Colonic mucosa (tissue), 4 donors: ENCODE measurements around the gene PRDM10. TPM values are rescaled to one million over a fixed set of nuclear protein-coding genes. Genes with fewer than 3 reads are reported as not detected.

Experiments
- DNase-seq: peaks from one replicate; pipeline ENCODE4 v3.0.0-alpha.2; 2020
- H3K27ac ChIP-seq: fragments of 200-600 bp; one replicate; pipeline ENCODE4 v1.8.0; 2021
- H3K27me3 ChIP-seq: fragments of 200-600 bp; one replicate; pipeline ENCODE4 v1.8.0; 2021
- H3K36me3 ChIP-seq: fragments of 200-600 bp; one replicate; pipeline ENCODE4 v1.8.0; 2021
- H3K4me1 ChIP-seq: fragments of 200-600 bp; one replicate; pipeline ENCODE4 v1.8.0; 2021; ENCODE audit warnings: mild to moderate bottlenecking
- H3K4me3 ChIP-seq: fragments of 200-600 bp; one replicate; pipeline ENCODE4 v1.8.0; 2021
- H3K9ac ChIP-seq, 2 donors: one replicate each; pipeline ENCODE4 v1.7.0; 2013; ENCODE audit warnings: control low read depth in 2 of 2, low read depth in 2 of 2, low read length in 2 of 2
- H3K9me3 ChIP-seq: fragments of 200-600 bp; one replicate; pipeline ENCODE4 v1.8.0; 2021
- intact Hi-C: fragments of 100-400 bp; cut with DNase I; formaldehyde crosslinking; loops from one replicate; pipeline ENCODE4 v1.14.1; 2022
- total RNA-seq, 2 donors: library from RNA; stranded (reverse); fragmentation: NEBNext Ultra II Directional in 1 of 2; extraction: Animal tissue kit (Norgen Biotek cat#: 25700) in 1 of 2; gene quantifications; one replicate each; pipeline ENCODE4 v1.2.1, GENCODE V29; 2021
- TF ChIP-seq, protein P1 (sequence below): fragments of 200-600 bp; IDR thresholded peaks from one replicate; pipeline ENCODE4 v1.8.0; 2022; ENCODE audit warnings: antibody characterized with exemption, mild to moderate bottlenecking
- donor health status: healthy.
- donor health status: DM: no; HTN: no; CAD: no.
- donor health status: DM: no; HTN: no; CAD: no.

The PRDM10 gene
- total RNA-seq, 2 donors from 2014 or later, result 11.0 to 18.3 TPM

- no peaks in the 10 kb centered on the region for H3K27me3 ChIP-seq
- no peaks in the 10 kb centered on the region for H3K36me3 ChIP-seq
- no peak overlapping the region for H3K4me3 ChIP-seq
- H3K27ac ChIP-seq, result no peak overlapping the region
- no peak overlapping the region for H3K9ac ChIP-seq
- intact Hi-C loops, result no loop called here
- DNase-seq, result peak; percentile 44
- TF ChIP-seq, protein P1, sequence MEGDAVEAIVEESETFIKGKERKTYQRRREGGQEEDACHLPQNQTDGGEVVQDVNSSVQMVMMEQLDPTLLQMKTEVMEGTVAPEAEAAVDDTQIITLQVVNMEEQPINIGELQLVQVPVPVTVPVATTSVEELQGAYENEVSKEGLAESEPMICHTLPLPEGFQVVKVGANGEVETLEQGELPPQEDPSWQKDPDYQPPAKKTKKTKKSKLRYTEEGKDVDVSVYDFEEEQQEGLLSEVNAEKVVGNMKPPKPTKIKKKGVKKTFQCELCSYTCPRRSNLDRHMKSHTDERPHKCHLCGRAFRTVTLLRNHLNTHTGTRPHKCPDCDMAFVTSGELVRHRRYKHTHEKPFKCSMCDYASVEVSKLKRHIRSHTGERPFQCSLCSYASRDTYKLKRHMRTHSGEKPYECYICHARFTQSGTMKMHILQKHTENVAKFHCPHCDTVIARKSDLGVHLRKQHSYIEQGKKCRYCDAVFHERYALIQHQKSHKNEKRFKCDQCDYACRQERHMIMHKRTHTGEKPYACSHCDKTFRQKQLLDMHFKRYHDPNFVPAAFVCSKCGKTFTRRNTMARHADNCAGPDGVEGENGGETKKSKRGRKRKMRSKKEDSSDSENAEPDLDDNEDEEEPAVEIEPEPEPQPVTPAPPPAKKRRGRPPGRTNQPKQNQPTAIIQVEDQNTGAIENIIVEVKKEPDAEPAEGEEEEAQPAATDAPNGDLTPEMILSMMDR, result no peak
- H3K4me1 ChIP-seq, result no peaks in the 10 kb centered on the region
- H3K9me3 ChIP-seq, result no peaks in the 10 kb centered on the region
Measured at GRCh38 chr11:130037058-130037457, 34.4 kb upstream of the PRDM10 start.

GRCh38 chr11:130034236-130034635 lies 31.6 kb upstream of the PRDM10 start:
- H3K9ac ChIP-seq, result no peak overlapping the region
- no peaks in the 10 kb centered on the region for H3K27me3 ChIP-seq
- TF ChIP-seq, protein P1, result no peak
- H3K4me3 ChIP-seq, result no peak overlapping the region
- DNase-seq, result no peak
- H3K4me1 ChIP-seq, result no peaks in the 10 kb centered on the region
- intact Hi-C loops, result no loop called here
- H3K9me3 ChIP-seq, result no peaks in the 10 kb centered on the region
- H3K36me3 ChIP-seq, result no peaks in the 10 kb centered on the region
- H3K27ac ChIP-seq, result no peak overlapping the region

DNA sequence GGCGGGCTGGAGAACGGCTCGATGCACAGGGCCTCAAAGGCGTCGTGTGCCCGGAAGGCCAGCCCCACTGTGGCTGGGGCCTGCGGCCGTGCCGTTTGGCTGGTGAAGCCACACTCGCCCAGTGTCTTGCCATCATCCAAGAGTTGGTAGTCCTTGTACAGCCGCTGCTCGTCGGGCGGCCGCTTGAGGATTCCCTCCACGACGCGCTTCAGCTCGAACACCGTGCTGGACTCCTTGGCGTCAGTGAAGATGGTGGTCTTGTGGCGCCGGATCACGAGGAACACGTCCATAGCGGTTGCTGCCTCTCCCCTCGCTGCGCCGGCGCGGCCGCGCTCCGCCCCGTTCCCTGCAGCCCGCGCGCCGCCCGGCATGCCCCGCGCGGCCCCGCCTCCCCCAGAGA lies 30.3 kb upstream of the PRDM10 start:
- no peak overlapping the region for H3K27ac ChIP-seq
- H3K9me3 ChIP-seq, result no peaks in the 10 kb centered on the region
- TF ChIP-seq, protein P1, result no peak
- intact Hi-C loops, result no loop called here
- DNase-seq, result no peak
- no peaks in the 10 kb centered on the region for H3K4me1 ChIP-seq
- no peaks in the 10 kb centered on the region for H3K27me3 ChIP-seq
- no peak overlapping the region for H3K9ac ChIP-seq
- no peak overlapping the region for H3K4me3 ChIP-seq
- no peaks in the 10 kb centered on the region for H3K36me3 ChIP-seq

DNA sequence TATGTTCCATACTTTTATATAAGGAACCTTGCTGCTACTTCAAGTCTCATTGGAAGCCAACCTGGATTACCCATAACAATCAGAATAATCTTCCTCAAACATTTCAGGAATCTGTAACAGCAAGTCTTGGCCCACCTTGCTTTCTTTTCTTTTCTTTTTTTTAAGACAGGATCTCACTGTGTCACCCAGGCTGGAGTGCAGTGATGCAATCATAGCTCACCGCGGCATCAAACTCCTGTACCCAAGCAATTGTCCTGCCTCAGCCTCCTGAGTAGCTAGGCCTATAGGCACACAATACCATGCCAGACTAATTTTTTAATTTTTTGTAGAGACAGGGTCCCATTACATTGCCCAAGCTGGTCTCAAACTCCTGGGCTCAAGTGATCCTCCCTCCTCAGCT lies 29.3 kb upstream of the PRDM10 start:
- Histone ChIP-seq H3K4me1 (no peaks in the 10 kb centered on the region), H3K27ac (no peak overlapping the region), H3K27me3 (no peaks in the 10 kb centered on the region), H3K9ac (no peak overlapping the region), H3K4me3 (no peak overlapping the region), H3K9me3 (no peaks in the 10 kb centered on the region), H3K36me3 (no peaks in the 10 kb centered on the region)
- intact Hi-C loops, result no loop called here
- TF ChIP-seq, protein P1, result no peak
- no peak for DNase-seq

DNA sequence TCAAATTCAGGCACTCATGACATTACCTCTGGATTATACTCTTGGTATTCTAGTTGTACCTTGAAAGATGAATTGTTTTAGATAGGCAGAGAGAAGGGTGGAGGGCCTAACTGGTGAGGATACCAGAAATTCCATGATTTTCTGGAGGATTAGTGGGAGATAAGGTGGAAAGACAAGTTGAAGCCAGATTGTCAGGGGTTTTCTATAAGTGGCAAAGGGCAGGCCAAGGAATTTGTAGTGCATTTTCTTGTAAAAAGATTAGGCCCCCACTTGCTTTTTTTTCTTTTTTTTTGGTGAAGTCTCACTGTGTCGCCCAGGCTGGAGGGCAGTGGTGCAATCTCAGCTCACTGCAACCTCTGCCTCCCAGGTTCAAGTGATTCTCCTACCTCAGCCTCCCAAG lies 28.4 kb upstream of the PRDM10 start:
- intact Hi-C loops, result no loop called here
- TF ChIP-seq, protein P1, result no peak
- no peak overlapping the region for H3K4me3 ChIP-seq

DNA sequence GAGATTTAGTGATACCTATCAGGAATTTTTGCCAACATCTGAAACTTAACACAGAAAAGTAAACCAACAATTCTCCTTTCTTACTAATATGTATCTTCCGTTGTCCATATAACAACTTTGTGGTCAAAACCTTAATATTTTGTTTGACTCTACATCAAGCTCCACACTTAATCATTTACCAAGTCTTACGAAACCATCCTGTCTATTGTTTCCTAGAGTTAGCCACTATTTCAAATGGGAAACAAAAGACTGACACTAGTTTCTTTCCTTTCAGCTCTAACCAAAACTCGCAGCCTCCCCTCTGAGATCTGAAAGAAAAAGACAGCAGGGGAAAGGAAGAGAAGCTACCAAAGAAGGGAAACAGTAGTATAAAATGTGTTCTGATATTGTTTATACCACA lies 26.5 kb upstream of the PRDM10 start:
- no peak overlapping the region for H3K9ac ChIP-seq
- TF ChIP-seq, protein P1, result no peak
- H3K36me3 ChIP-seq, result no peaks in the 10 kb centered on the region
- H3K4me1 ChIP-seq, result no peaks in the 10 kb centered on the region
- no peak for DNase-seq
- no peaks in the 10 kb centered on the region for H3K9me3 ChIP-seq
- H3K27ac ChIP-seq, result no peak overlapping the region
- intact Hi-C loops, result no loop called here
- no peaks in the 10 kb centered on the region for H3K27me3 ChIP-seq
- no peak overlapping the region for H3K4me3 ChIP-seq

More for the DNA sequence above, 28.4 kb upstream of the PRDM10 start:
- no peaks in the 10 kb centered on the region for H3K27me3 ChIP-seq
- no peaks in the 10 kb centered on the region for H3K4me1 ChIP-seq
- no peak overlapping the region for H3K9ac ChIP-seq
- H3K9me3 ChIP-seq, result no peaks in the 10 kb centered on the region
- H3K36me3 ChIP-seq, result no peaks in the 10 kb centered on the region
- no peak overlapping the region for H3K27ac ChIP-seq
- no peak for DNase-seq
